ENCODE results near the gene PLA2G2A. TPM values are rescaled to one million over a fixed set of nuclear protein-coding genes. Genes with fewer than 3 reads are reported as not detected.

Gene PLA2G2A
- total RNA-seq, 1 experiment from 2014 or later: 7.1 TPM

- Histone ChIP-seq H3K27me3 (ENCODE audit: insufficient read depth, low read length) (no peaks in the 10 kb centered on the region), H3K27ac (ENCODE audit: insufficient read length, low read depth, low read length) (no peak overlapping the region), H3K18ac (ENCODE audit: insufficient read length, low read depth, low read length) (no peak overlapping the region), H3K4me1 (ENCODE audit: insufficient read depth, low read length) (no peaks in the 10 kb centered on the region), H2BK5ac (ENCODE audit: insufficient read length, low read length) (no peak overlapping the region), H3K9me3 (ENCODE audit: control insufficient read depth, low read depth, low read length) (peaks cover 11% of the 10 kb centered on the region), H3K23me2 (ENCODE audit: insufficient read length, low read depth, low read length, poor library complexity, severe bottlenecking) (no peaks in the 10 kb centered on the region), H3K23ac (ENCODE audit: insufficient read length, low read depth, low read length) (no peak overlapping the region), H4K91ac (ENCODE audit: insufficient read length, low read depth, low read length) (no peak overlapping the region), H2BK120ac (ENCODE audit: low read depth, low read length, poor library complexity, severe bottlenecking) (no peak overlapping the region), H4K5ac (ENCODE audit: insufficient read length, low read depth, low read length) (no peak overlapping the region), H2AK5ac (ENCODE audit: insufficient read length, low read length) (no peak overlapping the region), H2BK15ac (ENCODE audit: low read depth, low read length) (no peak overlapping the region), H3K9ac (ENCODE audit: extremely low read depth, insufficient read length, low read length) (no peak overlapping the region), H3K56ac (ENCODE audit: insufficient read length, low read depth, low read length) (no peak overlapping the region), H2AFZ (ENCODE audit: low read length) (no peak overlapping the region), H3K79me1 (ENCODE audit: insufficient read depth, low read depth, low read length, poor library complexity, severe bottlenecking) (no peaks in the 10 kb centered on the region), H2BK20ac (ENCODE audit: low read depth, low read length, poor library complexity, severe bottlenecking) (no peak overlapping the region), H3K4me2 (ENCODE audit: insufficient read depth, insufficient read length, low read length) (no peak overlapping the region), H3K14ac (ENCODE audit: insufficient read depth, low read length) (no peak overlapping the region), H4K8ac (replicated peaks; ENCODE audit: insufficient read length, low read depth, low read length) (no peak overlapping the region), H2BK12ac (ENCODE audit: insufficient read length, low read depth, low read length) (no peak overlapping the region), H3K4ac (ENCODE audit: low read depth, low read length) (no peak overlapping the region), H3K79me2 (ENCODE audit: insufficient read depth, low read length) (no peaks in the 10 kb centered on the region), H4K20me1 (ENCODE audit: control insufficient read depth, insufficient read depth, insufficient read length) (no peaks in the 10 kb centered on the region), H3T11ph (ENCODE audit: low read length) (no peak overlapping the region)
- TF ChIP-seq, protein P1, sequence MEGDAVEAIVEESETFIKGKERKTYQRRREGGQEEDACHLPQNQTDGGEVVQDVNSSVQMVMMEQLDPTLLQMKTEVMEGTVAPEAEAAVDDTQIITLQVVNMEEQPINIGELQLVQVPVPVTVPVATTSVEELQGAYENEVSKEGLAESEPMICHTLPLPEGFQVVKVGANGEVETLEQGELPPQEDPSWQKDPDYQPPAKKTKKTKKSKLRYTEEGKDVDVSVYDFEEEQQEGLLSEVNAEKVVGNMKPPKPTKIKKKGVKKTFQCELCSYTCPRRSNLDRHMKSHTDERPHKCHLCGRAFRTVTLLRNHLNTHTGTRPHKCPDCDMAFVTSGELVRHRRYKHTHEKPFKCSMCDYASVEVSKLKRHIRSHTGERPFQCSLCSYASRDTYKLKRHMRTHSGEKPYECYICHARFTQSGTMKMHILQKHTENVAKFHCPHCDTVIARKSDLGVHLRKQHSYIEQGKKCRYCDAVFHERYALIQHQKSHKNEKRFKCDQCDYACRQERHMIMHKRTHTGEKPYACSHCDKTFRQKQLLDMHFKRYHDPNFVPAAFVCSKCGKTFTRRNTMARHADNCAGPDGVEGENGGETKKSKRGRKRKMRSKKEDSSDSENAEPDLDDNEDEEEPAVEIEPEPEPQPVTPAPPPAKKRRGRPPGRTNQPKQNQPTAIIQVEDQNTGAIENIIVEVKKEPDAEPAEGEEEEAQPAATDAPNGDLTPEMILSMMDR (conservative IDR thresholded peaks at IDR 0.05): no peak
- Mint-ChIP-seq H3K27ac (peak overlapping the region in 1 of 3 experiments; percentile 3; a peak in 1 of 7 replicates), H3K4me1 (peaks cover 5 to 14% of the 10 kb centered on the region in 2 experiments), H3K36me3 (ENCODE audit: insufficient read depth in 1 of 3, low read depth in 3 of 3) (peaks cover 0 to 2% (median under 1%) of the 10 kb centered on the region in 3 experiments; a peak in 2 of 7 replicates), H3K27me3 (ENCODE audit: low read depth) (peaks cover 8% of the 10 kb centered on the region), H3K9me3 (peaks cover 11 to 20% of the 10 kb centered on the region in 2 experiments; a peak in 4 of 5 replicates), H3K4me3 (no peak overlapping the region)
- no CpG with 5 or more reads among the region's 8 CpGs for WGBS (ENCODE audit: extremely low coverage, insufficient read length, low lambda C conversion rate)
- no peak for DNase-seq
Measured at GRCh38 chr1:19926296-19927129, 52.9 kb downstream of the PLA2G2A start.

Other genes starting within 250 kb of the PLA2G2A start
- gene TMCO4, start 179.7 kb downstream of the PLA2G2A start, total RNA-seq (2021): 2.7 and 4.0 TPM in 2 replicates
- gene RNF186, start 164.3 kb downstream of the PLA2G2A start, total RNA-seq (2021): not detected in 2 replicates
- 10.0 and 12.0 TPM in 2 replicates for gene OTUD3, start 97.2 kb downstream of the PLA2G2A start, total RNA-seq (2021)
- gene PLA2G2E, start 56.0 kb downstream of the PLA2G2A start, total RNA-seq (2021): not detected in 2 replicates
- gene PLA2G5, start 90.6 kb upstream of the PLA2G2A start, total RNA-seq (2021): not detected in 2 replicates
- gene PLA2G2D, start 139.9 kb upstream of the PLA2G2A start, total RNA-seq (2021): not detected in 2 replicates
- not detected in 2 replicates for gene PLA2G2F, start 159.7 kb upstream of the PLA2G2A start, total RNA-seq (2021)
- gene UBXN10, start 206.5 kb upstream of the PLA2G2A start, total RNA-seq (2021): 0.59 and 0.90 TPM in 2 replicates
- gene PLA2G2C, start 206.9 kb upstream of the PLA2G2A start, total RNA-seq (2021): not detected in 2 replicates

Measured in H9 (cell line).